Stimulated activated CD4-positive, alpha-beta T cell treated with anti-CD3 and anti-CD28 coated beads, TNF-alpha, amount 100 ng/mL, for 24 hours (primary cell): Measurements from ENCODE around the gene ABCA7.
"Not testable (repeated sequence)": the region's sequence is repeated elsewhere in the genome, so short reads cannot be mapped to it uniquely, and the experiment has no call there.

ENCODE experiments used
- DNase-seq, 3 experiments: peaks; one replicate each; pipeline ENCODE4 v3.0.0-alpha.2; 2020; ENCODE audit warnings: low read depth in 3 of 3

The ABCA7 gene

DNA sequence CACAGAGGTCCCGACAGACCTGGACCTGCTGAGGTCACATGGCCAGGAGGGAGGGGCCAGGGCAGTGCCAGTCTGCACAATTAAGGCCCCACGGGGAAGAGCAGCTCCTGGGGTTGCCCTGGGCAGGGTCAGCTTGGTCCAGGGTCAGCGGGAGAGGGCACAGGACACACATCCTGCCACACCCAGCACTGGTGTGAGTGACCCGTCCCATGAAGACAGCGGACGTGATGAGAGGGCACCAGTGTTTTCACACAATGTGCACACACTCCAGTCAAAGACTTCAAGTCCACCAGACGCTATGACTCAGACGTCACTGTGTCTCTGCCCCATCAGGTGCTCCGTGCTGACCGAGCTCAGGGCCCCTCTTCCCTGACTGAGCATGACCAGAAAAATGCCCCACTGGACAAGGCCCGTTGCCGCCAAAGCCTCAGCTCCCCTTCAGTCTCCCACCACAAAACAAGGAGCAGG is 23.2 kb upstream of the ABCA7 start:
- DNase-seq = no peak

DNA sequence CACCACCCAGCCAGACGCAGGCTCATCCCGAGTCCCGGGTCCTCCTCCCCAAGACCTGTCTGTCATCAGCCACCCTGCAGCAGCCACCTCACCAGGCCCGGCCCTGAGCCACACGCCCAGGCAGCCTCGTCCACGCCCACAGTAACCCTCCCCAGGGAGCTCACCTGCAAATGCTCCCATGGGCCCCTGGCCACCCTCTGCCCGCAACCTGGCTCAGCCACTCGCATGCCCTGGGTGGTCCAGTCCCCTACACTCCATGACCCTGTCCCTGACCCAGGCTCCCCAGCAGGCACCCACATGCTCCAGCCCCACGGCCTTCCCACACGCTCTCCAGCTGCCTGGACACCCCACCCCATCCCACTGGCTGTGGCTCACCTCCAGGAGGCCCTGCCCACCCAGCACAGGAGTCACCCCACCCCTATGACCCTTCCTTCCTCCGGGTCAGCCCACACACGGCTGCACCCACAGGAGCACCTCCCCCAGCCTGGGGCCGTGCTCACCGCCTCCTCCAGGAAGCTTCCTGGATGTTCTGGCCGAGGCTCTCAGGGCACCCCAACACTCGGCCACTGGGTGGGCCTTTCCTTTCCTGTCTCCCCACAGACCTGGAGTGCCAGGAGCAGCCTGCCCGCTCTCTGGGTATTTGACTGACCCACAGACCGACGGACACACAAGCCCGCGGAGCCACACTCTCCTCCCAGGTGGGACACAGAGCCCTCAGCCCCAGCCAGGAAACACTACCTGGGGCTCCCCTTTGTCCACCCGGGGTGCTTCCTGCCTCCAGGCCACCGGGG is 22.6 kb upstream of the ABCA7 start:
- DNase-seq = no peak

DNA sequence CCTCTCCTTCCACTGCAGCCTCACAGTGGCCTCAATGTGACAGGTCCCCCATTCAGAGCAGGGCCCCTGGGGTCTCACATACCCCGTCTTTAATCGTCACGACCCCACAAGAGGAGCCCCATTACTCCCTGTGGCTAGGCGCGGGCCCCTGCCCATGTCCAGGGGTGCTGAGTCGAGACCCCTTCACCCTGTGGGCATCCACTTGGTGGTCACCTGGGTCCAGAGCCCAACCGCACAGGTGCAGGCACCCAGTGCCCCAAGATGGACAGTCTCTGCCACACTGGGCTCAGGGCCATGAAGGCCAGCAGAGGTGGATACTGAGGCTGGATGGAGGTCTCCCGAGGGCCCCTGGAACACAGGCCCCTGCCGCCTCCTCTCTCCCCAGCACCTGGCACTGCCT is 22.0 kb upstream of the ABCA7 start:
- DNase-seq = no peak

DNA sequence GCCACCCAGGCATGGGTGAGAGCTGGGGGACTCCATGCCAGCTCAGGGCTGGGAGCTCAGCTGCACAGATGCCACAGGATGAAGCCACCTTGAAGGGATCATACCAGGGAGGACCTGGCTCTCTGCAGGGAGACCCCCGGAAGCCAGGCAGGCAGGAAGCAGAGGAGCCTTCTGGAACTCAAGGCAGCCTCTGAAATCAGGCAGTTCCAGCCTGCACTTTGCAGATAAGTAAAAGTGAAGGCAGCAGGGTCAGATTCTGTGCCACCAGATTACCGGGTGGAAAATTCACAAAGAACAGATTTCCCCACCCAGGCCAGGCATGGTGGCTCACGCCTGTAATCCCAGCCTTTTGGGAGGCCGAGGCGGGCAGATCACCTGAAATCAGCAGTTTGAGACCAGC is 21.5 kb upstream of the ABCA7 start:
- DNase-seq = no peak

DNA sequence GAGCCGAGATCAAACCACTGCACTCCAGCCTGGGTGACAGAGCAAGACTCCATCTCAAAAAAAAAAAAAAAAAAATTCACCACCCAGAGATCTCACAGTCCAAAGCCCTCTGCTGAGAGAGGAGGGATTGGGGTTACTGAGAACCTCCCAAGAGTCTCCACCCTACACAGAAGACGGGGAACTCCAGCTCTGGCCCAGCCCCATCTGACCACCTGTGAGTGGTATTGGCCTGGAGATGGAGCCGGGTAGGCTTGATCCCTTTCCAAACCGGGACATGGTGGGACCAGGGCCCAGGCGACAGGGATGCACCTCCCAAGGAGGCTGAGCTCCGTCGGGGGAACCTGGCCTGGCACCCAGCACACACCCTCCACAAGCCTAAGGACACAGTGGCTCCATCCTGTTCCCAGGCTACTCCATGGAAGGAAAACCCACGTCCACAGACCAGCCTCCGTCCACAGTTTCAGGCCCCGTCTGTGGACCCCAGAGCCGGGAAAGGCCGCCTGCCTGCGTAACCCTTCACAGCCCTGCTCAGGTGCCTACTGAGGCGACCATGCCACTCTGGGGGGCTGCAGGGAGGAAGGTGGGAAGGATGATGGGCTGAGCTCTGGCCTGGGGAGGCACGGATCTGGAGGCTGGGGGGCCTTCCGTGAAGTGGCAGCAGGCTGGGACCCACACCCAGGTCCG is 20.8 kb upstream of the ABCA7 start:
- no peak for DNase-seq

DNA sequence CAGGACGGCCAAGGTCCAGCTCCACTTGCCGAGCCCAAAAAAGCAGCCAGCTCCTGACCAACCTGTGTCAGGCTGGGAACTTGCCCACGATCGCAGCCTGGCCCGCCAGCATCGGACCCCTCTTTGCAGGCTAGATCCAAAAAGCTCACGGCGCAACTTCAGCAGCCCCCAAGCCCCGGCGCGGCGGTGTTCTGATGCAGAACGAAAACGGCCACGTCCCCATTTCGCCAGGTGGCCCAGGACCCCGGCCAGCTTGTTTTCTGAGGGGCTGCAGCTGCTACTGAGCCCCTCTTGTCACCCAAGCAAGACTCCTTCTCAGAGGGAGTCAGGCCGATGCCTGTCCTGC is 20.3 kb upstream of the ABCA7 start:
- no peak for DNase-seq

DNA sequence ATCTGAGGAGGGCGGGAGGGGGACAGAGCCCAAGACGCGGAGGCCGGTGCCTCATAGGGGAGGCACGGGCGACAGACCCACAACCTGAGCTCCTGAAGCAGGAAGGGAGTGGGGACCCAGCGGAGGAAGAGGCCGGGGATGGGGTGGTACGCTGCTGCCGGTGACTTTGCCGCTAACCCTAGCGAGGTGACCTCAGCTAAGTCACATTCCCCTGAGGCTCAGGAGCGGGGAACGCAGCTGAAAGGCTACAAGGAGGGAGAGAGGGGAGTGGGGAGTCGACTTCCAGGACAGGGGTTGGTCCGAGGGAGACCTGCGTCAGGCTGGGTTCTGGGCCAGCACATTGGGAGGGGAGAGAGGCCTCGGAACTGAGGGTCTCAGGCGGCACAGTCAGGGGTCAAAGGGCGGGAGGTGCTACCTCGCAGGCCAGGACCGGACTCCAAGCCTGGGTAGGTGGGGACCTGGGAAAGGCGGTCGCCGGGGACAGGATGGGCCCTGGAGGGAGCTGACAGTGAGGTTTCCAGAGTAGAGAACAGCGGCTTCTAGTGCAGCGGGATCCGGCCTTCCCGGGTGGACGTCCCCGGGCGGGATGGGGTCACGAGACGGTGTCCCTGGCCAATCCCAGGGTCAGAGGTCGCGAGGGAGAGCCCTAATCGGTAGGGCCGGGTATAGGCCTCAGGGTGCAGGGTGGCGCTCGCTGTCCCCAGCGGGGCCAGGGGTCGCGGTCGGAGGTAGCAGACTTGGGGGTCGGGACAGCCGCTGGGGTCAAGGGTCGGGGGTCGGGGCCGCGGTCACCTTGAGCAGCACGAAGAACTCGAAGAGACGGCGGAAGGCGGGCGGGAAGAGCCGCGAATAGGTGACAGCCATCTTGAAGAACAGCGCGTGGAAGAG is 19.7 kb upstream of the ABCA7 start:
- DNase-seq = no peak

DNA sequence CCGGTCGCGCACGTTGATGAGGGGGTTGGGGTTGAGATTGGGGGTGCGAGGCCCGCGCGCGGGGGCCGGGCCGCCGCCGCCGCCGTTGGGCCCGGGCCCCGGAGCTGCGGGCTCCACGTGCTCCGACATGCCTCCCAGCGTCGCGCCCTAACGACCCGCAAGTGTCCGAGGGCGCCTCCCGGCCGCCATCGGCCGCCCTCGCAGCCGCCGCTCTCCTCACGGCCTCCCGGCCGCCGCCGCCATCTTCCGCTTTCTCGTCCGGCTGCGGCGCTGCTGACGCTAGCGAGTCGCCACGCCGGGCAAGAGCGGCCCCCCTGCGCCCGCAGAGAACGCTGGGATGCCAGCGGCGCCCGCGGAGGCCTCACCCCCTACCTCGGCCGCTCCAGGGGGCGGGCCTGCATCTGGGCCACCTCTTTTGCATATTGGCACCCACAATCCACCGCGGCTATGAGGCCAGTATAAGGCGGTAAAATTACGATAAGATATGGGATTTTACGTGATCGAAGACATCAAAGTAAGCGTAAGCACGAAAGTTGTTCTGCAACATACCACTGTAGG is 19.0 kb upstream of the ABCA7 start, which contains the start of gene TMEM259:
TMEM259 (minus strand) TSS at position 256 of the 558 bp plus-strand sequence; CDS start at position 129, 127 bp downstream.
- DNase-seq = peak; percentile 92 to 97 (median 93)

DNA sequence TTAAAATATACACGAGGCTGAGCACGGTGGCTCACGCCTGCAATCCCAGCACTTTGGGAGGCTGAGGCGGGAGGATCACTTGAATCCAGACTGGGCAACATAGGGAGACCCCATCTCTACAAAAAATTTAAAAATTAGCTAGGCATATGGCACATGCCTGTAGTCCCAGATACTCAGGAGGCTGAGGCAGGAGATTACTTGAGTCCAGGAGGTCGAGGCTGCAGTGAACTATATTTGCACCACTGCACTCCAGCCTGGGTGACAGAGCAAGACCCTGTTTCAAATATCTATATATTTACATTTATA is 16.1 kb upstream of the ABCA7 start:
- DNase-seq = not testable (repeated sequence)

DNA sequence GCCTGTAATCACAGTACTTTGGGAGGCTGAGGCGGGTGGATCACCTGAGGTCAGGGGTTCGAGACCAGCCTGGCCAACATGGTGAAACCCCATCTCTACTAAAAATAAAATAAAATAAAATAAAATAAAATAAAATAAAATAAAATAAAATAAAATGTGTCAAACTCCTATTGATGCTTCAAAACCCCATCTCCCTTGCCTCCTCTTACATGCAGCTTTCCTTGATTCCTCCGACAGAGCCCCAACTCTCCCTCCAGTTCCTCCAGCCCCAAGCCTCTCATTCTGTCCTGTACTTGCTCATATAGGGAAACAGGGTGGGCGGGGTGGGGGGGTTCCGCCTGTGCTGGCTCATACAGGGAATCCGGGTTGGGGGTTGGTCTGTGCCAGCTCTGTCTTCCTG is 14.8 kb upstream of the ABCA7 start:
- DNase-seq = not testable (repeated sequence)

DNA sequence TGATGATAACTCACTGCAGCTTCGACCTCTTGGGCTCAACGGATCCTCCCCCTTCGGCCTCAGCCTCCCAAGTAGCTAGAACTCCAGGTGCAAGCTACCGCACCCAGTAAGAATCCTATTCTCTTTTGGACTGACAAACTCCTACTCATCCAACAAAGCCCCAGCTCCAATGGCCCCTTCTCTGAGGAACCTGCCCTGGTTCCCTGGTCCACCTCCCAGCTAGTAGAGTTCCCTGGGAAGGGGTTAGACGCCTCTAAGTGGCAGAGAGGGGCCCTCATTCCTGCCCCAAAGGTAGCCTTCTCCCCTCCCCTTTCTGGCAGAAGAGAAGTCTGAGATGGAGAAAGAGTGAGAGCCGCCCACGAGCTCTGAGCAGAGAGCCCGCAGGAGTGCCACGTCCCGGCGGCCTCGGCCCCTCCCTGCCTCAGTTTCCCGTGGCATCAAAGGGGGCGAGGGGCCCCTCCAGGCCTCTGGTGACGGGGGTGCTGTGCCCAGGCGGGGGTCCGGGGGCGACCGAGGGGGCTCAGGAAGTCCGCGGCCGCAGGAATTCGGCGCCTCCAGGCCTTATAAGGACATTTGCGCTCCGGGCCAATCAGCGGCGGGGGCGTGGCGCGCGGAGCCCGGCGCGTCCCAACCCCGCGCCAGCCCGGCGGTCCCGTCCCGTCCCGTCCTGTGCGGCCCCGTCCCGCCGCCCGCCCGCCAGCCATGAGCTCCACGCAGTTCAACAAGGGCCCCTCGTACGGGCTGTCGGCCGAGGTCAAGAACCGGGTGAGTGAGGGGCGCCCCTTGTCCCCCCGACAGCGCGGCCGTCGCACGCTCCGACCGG is 13.7 kb upstream of the ABCA7 start, which contains the start of gene CNN2:
CNN2 (plus strand) TSS at position 649 of the 823 bp plus-strand sequence; CDS start at position 703, 54 bp downstream.
- DNase-seq = peak in 1 of 3 experiments; percentile 72

DNA sequence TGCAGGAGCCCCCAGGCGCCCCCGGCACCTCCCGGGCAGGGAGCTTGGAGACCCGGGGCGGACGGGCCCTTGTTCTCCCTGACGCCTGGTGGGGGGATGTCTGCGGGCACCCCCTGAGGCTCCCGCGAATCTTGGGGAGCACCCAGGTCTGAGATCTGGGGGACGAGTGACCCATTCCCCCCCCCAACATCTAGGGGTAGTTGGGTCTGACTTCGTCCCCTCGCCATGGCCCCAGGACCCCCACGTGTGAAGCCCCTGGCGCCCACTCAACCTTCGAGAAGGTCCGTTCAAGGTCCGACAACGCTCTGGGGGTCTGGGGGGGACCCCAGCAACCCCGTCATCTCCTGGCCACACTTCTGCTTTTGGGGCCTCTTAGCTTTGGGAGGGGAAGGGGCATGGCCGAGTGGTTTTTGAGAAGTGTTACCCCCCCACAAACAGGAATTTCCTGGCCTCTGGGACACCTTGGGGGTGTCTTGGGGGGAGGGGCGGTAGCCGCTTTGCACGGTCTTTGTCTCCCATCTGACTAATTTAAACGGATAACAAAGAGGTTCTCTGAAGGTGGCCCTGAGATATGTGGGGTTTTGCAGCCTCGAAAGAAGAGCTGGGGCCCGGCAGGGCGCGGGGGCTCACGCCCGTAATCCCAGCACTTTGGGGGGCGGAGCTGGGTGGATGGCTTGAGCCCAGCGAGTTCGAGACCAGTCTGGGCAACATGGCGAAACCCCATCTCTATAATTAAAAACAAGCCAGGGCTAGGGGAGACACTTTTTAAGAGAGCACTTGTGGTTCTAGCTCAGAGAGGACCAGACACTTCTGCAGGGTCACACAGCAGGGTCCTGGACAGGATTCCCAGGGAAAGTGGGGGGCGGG is 12.9 kb upstream of the ABCA7 start:
- DNase-seq = no peak

DNA sequence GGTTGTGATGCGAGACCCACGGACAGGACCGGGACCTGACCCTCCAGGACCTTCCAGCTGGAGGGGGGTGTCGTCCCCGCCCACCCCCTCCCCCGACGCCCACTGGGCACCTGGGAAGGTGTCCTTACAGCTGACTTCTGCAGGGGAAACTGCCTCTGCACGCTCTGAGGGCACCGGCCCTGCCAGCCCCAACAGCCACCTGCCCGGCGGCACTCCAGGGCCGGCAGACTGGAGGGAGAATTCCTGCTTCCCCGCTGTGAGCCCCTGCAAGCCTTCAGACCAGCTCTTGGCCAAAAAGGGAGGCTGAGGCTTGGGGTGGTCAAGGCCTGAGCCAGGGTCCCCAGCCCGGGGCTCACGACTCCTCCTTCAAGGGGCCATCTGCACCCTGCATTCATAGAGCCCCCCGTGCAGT is 12.3 kb upstream of the ABCA7 start:
- DNase-seq = no peak

DNA sequence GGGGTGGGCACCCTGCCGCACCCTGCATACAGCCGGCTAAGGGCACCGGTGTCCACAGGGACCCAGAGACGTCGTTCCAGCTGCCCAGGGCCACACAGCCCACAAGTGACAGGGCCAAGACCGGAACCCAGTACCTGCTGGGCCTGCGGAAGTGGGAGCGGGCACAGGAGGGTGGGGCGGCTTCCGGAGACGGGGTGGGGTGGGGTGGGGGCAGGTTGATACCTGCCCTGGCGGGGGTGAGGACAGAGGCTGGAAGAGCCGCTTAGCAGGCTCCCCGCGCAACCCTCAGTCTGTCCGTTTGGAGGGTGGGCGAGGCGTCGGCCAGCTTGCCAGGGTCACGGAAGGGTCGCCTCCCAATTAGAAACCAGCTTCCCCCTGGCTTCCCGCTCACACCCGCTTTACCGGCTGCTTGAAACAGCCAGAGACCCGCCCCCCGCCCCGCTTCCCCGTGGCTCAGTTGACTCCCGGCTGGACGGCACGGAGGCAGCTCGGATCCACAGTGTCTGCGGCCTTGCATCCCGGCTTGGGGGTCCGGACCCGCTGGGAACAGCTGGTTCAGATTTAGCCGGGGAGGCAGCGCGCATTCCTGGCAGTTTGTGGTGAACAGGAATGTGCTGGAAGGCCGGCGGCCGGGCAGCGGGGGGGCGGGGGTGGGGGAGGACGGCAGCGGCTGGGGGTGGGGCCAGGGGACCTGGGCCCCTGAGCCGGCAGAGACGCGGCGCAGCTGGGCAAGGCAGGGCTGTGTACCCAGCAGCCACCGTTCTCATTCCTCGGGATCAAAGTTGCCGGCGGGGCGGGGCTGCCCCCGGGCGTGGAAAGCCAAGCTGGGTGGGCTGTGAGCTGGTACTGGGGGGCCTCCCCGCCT is 11.6 kb upstream of the ABCA7 start:
- peak in 1 of 3 experiments; percentile 52 for DNase-seq

DNA sequence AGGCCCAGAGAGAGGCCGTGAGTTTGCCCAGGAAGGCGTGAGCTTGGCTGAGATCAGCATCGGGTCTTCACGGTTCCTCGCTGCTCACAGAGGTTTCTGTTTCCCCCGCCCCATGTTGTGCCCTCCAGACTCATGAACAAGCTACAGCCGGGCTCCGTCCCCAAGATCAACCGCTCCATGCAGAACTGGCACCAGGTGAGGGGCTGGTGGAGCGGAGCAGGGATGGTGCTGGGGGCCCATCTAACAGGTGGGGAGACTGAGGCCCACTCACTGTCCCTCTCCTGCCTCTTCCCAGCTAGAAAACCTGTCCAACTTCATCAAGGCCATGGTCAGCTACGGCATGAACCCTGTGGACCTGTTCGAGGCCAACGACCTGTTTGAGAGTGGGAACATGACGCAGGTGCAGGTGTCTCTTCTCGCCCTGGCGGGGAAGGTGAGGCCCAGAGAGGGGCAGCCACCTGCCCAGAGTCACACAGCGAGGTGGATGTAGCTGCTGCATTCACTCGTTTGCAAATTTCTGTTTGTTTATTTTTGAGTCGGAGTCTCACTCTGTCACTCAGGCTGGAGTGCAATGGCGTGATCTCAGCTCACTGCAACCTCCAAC is 7.5 kb upstream of the ABCA7 start:
- DNase-seq = no peak

DNA sequence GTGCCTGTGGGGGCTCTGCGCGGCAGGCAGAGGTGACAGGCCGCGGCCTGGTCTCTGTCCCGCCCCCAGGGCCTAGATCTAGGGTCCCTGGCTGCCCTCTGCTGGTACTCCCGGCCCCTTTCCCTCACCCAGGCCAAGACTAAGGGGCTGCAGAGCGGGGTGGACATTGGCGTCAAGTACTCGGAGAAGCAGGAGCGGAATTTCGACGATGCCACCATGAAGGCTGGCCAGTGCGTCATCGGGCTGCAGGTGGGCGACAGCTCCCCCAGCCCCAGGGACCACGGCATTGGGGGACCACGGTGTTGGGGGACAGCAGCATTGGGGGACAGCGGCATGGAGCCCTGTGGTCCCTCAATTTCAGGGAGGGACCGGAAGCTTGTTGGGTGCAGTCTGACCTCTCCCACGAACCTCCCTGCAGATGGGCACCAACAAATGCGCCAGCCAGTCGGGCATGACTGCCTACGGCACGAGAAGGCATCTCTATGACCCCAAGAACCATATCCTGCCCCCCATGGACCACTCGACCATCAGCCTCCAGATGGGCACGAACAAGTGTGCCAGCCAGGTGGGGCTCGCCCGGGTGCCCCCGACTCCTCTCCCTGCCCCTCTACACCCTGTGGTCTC is 3.8 kb upstream of the ABCA7 start:
- no peak for DNase-seq

DNA sequence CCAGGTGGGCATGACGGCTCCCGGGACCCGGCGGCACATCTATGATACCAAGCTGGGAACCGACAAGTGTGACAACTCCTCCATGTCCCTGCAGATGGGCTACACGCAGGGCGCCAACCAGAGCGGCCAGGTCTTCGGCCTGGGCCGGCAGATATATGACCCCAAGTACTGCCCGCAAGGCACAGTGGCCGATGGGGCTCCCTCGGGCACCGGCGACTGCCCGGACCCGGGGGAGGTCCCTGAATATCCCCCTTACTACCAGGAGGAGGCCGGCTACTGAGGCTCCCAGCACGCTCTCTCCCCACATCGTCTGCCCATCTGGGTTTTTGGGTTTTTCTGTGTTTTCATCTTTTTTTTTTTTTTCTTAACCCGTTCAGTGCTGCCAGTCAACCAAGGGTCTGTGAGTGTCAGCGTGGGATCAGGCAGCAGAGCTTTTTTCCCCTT is 2.3 kb upstream of the ABCA7 start:
- no peak for DNase-seq
